ENCODE measurements around the gene TNS2.

Gene TNS2

GRCh38 chr12:53068811-53069585, 19.1 kb downstream of the TNS2 start:
- ChIA-PET CTCF (interaction anchor here (0.6 to 28.9 kb wide), 9 partner anchors 9 to 149 kb away, joined by 3 to 655 read pairs (median 94); partner anchors contain the start of genes IGFBP6, SOAT2 and SPRYD3), POLR2A (interaction anchor here (0.7 to 8.2 kb wide), 3 partner anchors 10 to 30 kb away, joined by 3 to 74 read pairs (median 67); partner anchors contain the start of genes IGFBP6 and SPRYD3)
- no peak for DNase-seq (ENCODE audit: low read depth, low spot score)
- no peak for TF ChIP-seq CTCF (IDR thresholded peaks at IDR 0.05; ENCODE audit: insufficient read depth, low read length, missing control alignments)
- H3K4me3 ChIP-seq (ENCODE audit: low read depth, low read length) = no peak overlapping the region

GRCh38 chr12:53069621-53070410, 20.0 kb downstream of the TNS2 start:
- CTCF ChIA-PET = interaction anchor here (0.6 to 28.9 kb wide), 6 partner anchors 8 to 119 kb away, joined by 3 to 655 read pairs (median 4); partner anchors contain the start of genes IGFBP6, SOAT2 and SPRYD3
- DNase-seq (ENCODE audit: low read depth, low spot score) = no peak
- H3K4me3 ChIP-seq (ENCODE audit: low read depth, low read length) = no peak overlapping the region
- POLR2A ChIA-PET = interaction anchor here (1.1 to 8.2 kb wide), 3 partner anchors 9 to 111 kb away, joined by 3 to 74 read pairs (median 67); partner anchors contain the start of genes CSAD, IGFBP6, SPRYD3 and ZNF740
- TF ChIP-seq CTCF (IDR thresholded peaks at IDR 0.05; ENCODE audit: insufficient read depth, low read length, missing control alignments) = no peak

GRCh38 chr12:53070877-53071492, 21.1 kb downstream of the TNS2 start:
- POLR2A ChIA-PET = interaction anchor here (1.1 to 8.2 kb wide), 4 partner anchors 8 to 109 kb away, joined by 3 to 67 read pairs (median 4); partner anchors contain the start of genes CSAD, SPRYD3 and ZNF740
- no peak for TF ChIP-seq CTCF (IDR thresholded peaks at IDR 0.05; ENCODE audit: insufficient read depth, low read length, missing control alignments)
- H3K4me3 ChIP-seq (ENCODE audit: low read depth, low read length) = no peak overlapping the region
- DNase-seq (ENCODE audit: low read depth, low spot score) = no peak
- CTCF ChIA-PET = interaction anchor here (0.8 to 28.9 kb wide), 11 partner anchors 8 to 217 kb away, joined by 3 to 655 read pairs (median 3); partner anchors contain the start of genes IGFBP6, SOAT2 and SPRYD3

GRCh38 chr12:53071591-53072551, 22.0 kb downstream of the TNS2 start:
- CTCF ChIA-PET = interaction anchor here (0.8 to 28.9 kb wide), 9 partner anchors 21 to 216 kb away, joined by 3 to 655 read pairs (median 3); partner anchors contain the start of genes IGFBP6 and SOAT2
- no peak overlapping the region for H3K4me3 ChIP-seq (ENCODE audit: low read depth, low read length)
- POLR2A ChIA-PET = interaction anchor here (1.2 to 8.2 kb wide), 3 partner anchors 7 to 18 kb away, joined by 3 to 67 read pairs (median 4); partner anchors contain the start of gene SPRYD3
- DNase-seq (ENCODE audit: low read depth, low spot score) = no peak
- no peak for TF ChIP-seq CTCF (IDR thresholded peaks at IDR 0.05; ENCODE audit: insufficient read depth, low read length, missing control alignments)

GRCh38 chr12:53073881-53074280, 24.0 kb downstream of the TNS2 start:
- DNase-seq (ENCODE audit: low read depth, low spot score) = no peak
- TF ChIP-seq CTCF (IDR thresholded peaks at IDR 0.05; ENCODE audit: insufficient read depth, low read length, missing control alignments) = no peak

More at GRCh38 chr12:53073881-53074280, 24.0 kb downstream of the TNS2 start:
- H3K4me3 ChIP-seq (ENCODE audit: low read depth, low read length) = no peak overlapping the region
- ChIA-PET CTCF (interaction anchor here (1.1 to 28.9 kb wide), 6 partner anchors 7 to 124 kb away, joined by 3 to 655 read pairs (median 6); partner anchors contain the start of genes IGFBP6 and SOAT2), POLR2A (no interaction called here)

All from AG04449 (cell line).